Stimulated activated CD4-positive, alpha-beta T cell treated with anti-CD3 and anti-CD28 coated beads, Interleukin-4, amount 100 ng/mL, for 4 hours (primary cell): ENCODE data around the gene TSPAN8.
"Not testable (repeated sequence)": the region's sequence is repeated elsewhere in the genome, so short reads cannot be mapped to it uniquely, and the experiment has no call there.

ENCODE experiments used
- DNase-seq, 2 experiments: peaks; one replicate each; pipeline ENCODE4 v3.0.0-alpha.2; 2020

Gene TSPAN8

GRCh38 chr12:71162832-71163763 lies 5.3 kb upstream of the TSPAN8 start:
- no peak for DNase-seq

GRCh38 chr12:71161591-71161990 lies 3.8 kb upstream of the TSPAN8 start:
- DNase-seq, result no peak

GRCh38 chr12:71160585-71160984 lies 2.8 kb upstream of the TSPAN8 start:
- DNase-seq, result no peak

- DNase-seq, result no peak
Observed at GRCh38 chr12:71159878-71160277, 2.1 kb upstream of the TSPAN8 start.

GRCh38 chr12:71159264-71159663 lies 1.5 kb upstream of the TSPAN8 start:
- no peak for DNase-seq

- DNase-seq, result no peak
Observed at GRCh38 chr12:71158361-71158882, 623 bp upstream of the TSPAN8 start.

- DNase-seq, result no peak
Observed at GRCh38 chr12:71155225-71155624, 2.6 kb downstream of the TSPAN8 start.

- no peak for DNase-seq
Observed at GRCh38 chr12:71152851-71153250, 4.9 kb downstream of the TSPAN8 start.

- not testable (repeated sequence) for DNase-seq
Observed at GRCh38 chr12:71150041-71150440, 7.8 kb downstream of the TSPAN8 start.

GRCh38 chr12:71144682-71145081 lies 13.1 kb downstream of the TSPAN8 start:
- no peak for DNase-seq

GRCh38 chr12:71142956-71143355 lies 14.8 kb downstream of the TSPAN8 start:
- no peak for DNase-seq

GRCh38 chr12:71142016-71142415 lies 15.8 kb downstream of the TSPAN8 start:
- DNase-seq, result no peak

- DNase-seq, result no peak
Observed at GRCh38 chr12:71141378-71141926, 16.3 kb downstream of the TSPAN8 start.

- no peak for DNase-seq
Observed at GRCh38 chr12:71139153-71139735, 18.6 kb downstream of the TSPAN8 start.

- DNase-seq, result no peak
Observed at GRCh38 chr12:71138011-71138410, 19.8 kb downstream of the TSPAN8 start.

- DNase-seq, result no peak
Observed at GRCh38 chr12:71135812-71136176, 22.0 kb downstream of the TSPAN8 start.

- DNase-seq, result no peak
Observed at GRCh38 chr12:71135077-71135811, 22.6 kb downstream of the TSPAN8 start.

GRCh38 chr12:71134405-71134804 lies 23.4 kb downstream of the TSPAN8 start:
- DNase-seq, result no peak

- no peak for DNase-seq
Observed at GRCh38 chr12:71130521-71131069, 27.2 kb downstream of the TSPAN8 start.

- no peak for DNase-seq
Observed at GRCh38 chr12:71129364-71129763, 28.4 kb downstream of the TSPAN8 start.

GRCh38 chr12:71128191-71128788 lies 29.5 kb downstream of the TSPAN8 start:
- DNase-seq, result no peak

GRCh38 chr12:71125949-71126348 lies 31.9 kb downstream of the TSPAN8 start:
- no peak for DNase-seq
